Measurements from ENCODE around the gene IDUA. TPM values are rescaled to one million over a fixed set of nuclear protein-coding genes. Genes with fewer than 3 reads are reported as not detected.
A peak's percentile ranks its signal among the peaks of the same experiment; 100 is the strongest.

Gene IDUA
- total and polyA plus RNA-seq, 12 donors, result 1.6 to 109 (median 31.2) TPM

- Histone ChIP-seq H3K36me3 (replicated peaks in 1 of 2) (peaks cover 0 to 15% of the 10 kb centered on the region in 2 donors), H3K27ac (no peak overlapping the region), H3K27me3 (no peaks in the 10 kb centered on the region), H3K4me3 (no peak overlapping the region), H3K4me1 (replicated peaks in 1 of 2) (no peaks in the 10 kb centered on the region), H3K9me3 (replicated peaks in 1 of 3) (no peaks in the 10 kb centered on the region)
- no peak for DNase-seq
- WGBS, 4 donors, result 90 to 93% (median 91%) methylated on average over 9 to 52 of the region's 52 CpGs
- TF ChIP-seq CTCF (IDR thresholded peaks at IDR 0.05) (no peak), POLR2A (IDR thresholded peaks at IDR 0.05) (no peak)
- intact Hi-C loops (cut with DNase I), result no loop called here
Observed at GRCh38 chr4:961351-962230, 25.3 kb upstream of the IDUA start.

GRCh38 chr4:962231-963208 lies 24.3 kb upstream of the IDUA start:
- Histone ChIP-seq H3K36me3 (replicated peaks in 1 of 2) (peaks cover 0 to 17% of the 10 kb centered on the region in 2 donors), H3K4me1 (replicated peaks in 1 of 2) (no peaks in the 10 kb centered on the region), H3K27me3 (no peaks in the 10 kb centered on the region), H3K27ac (no peak overlapping the region), H3K4me3 (no peak overlapping the region), H3K9me3 (replicated peaks in 1 of 3) (no peaks in the 10 kb centered on the region)
- intact Hi-C loops (cut with DNase I), result no loop called here
- WGBS, 4 donors, result 85 to 100% (median 87%) methylated on average over 13 to 54 of the region's 54 CpGs
- no peak for TF ChIP-seq CTCF (IDR thresholded peaks at IDR 0.05)
- no peak for TF ChIP-seq POLR2A (IDR thresholded peaks at IDR 0.05)
- DNase-seq, result peak in 1 of 7 donors; percentile 6

- no peaks in the 10 kb centered on the region for H3K4me1 ChIP-seq (replicated peaks in 1 of 2)
Observed at GRCh38 chr4:963276-964225, 23.3 kb upstream of the IDUA start.

More at GRCh38 chr4:963276-964225, 23.3 kb upstream of the IDUA start:
- no peak for TF ChIP-seq POLR2A (IDR thresholded peaks at IDR 0.05)
- TF ChIP-seq CTCF (IDR thresholded peaks at IDR 0.05), result no peak
- H3K4me3 ChIP-seq, result no peak overlapping the region
- peak in 1 of 7 donors; percentile 17 for DNase-seq
- H3K36me3 ChIP-seq (replicated peaks in 1 of 2), result peaks cover 0 to 17% of the 10 kb centered on the region in 2 donors
- 88 to 95% (median 94%) methylated on average over 22 to 39 of the region's 39 CpGs for WGBS, 4 donors
- no peak overlapping the region for H3K27ac ChIP-seq
- H3K27me3 ChIP-seq, result no peaks in the 10 kb centered on the region
- no peaks in the 10 kb centered on the region for H3K9me3 ChIP-seq (replicated peaks in 1 of 3)
- intact Hi-C loops (cut with DNase I), result no loop called here
